ENCODE results near the gene GPD1L.
"Not testable (repeated sequence)": the region's sequence is repeated elsewhere in the genome, so short reads cannot be mapped to it uniquely, and the experiment has no call there.

Gene GPD1L

GRCh38 chr3:32106132-32106928, at the start of gene GPD1L:
TSS of gene GPD1L (plus strand) at chr3:32106620. CDS start at chr3:32106712, 92 bp downstream.
- peak within 1 kb of the TSS; percentile 55 to 74 for H3K4me3 ChIP-seq (replicated peaks in 1 of 2; ENCODE audit: low read depth in 2 of 2, low read length in 2 of 2)
- TF ChIP-seq CTCF (IDR thresholded peaks at IDR 0.05; ENCODE audit: low read depth, low read length) = no peak
- DNase-seq (ENCODE audit: low read depth in 2 of 2) = peak; percentile 91 to 96

DNA sequence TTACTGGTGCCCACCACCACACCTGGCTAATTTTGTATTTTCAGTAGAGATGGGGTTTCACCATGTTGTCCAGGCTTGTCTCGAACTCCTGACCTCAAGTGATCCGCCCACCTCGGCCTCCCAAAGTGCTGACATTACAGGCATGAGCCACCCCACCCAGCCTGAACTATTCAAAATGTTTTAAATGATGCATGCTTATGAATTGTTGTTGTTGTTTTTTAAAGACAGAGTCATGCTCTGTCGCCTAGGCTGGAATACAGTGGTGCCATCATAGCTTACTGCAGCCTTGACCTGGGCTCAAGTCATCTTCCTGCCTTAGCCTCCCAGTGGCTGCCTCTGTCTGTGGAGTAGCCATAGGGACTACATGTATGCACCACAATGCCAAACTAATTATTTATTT, 48.0 kb upstream of the GPD1L start:
- not testable (repeated sequence) for H3K4me3 ChIP-seq (replicated peaks in 1 of 2; ENCODE audit: low read depth in 2 of 2, low read length in 2 of 2); DNase-seq (ENCODE audit: low read depth in 2 of 2)

GRCh38 chr3:32062950-32063582, 43.4 kb upstream of the GPD1L start:
- TF ChIP-seq CTCF (IDR thresholded peaks at IDR 0.05; ENCODE audit: low read depth, low read length) = no peak
- H3K4me3 ChIP-seq (replicated peaks in 1 of 2; ENCODE audit: low read depth in 2 of 2, low read length in 2 of 2) = no peak overlapping the region
- DNase-seq (ENCODE audit: low read depth in 2 of 2) = peak; percentile 11 to 22

- no peak for DNase-seq (ENCODE audit: low read depth in 2 of 2)
- no peak overlapping the region for H3K4me3 ChIP-seq (replicated peaks in 1 of 2; ENCODE audit: low read depth in 2 of 2, low read length in 2 of 2)
- TF ChIP-seq CTCF (IDR thresholded peaks at IDR 0.05; ENCODE audit: low read depth, low read length) = no peak
Observed at GRCh38 chr3:32066686-32067085, 39.7 kb upstream of the GPD1L start.

DNA sequence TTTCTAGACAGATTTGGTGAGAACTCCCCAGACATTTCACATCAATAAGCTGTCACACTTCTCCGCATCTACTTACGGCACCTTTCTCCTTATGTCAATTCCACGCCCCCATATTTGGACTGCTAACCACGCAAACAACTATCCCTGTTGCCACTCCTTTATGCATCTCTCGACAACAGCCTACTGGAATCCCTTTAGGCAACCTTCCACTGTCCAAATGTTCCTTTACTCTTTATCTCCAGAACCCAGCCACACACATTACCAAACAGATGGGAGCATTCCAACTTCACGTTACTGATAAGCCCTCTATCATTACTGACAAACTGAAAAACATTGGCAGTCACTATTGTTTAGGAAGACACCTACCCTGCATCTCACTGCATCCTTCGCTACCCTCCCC, 32.2 kb upstream of the GPD1L start:
- not testable (repeated sequence) for H3K4me3 ChIP-seq (replicated peaks in 1 of 2; ENCODE audit: low read depth in 2 of 2, low read length in 2 of 2); DNase-seq (ENCODE audit: low read depth in 2 of 2)

DNA sequence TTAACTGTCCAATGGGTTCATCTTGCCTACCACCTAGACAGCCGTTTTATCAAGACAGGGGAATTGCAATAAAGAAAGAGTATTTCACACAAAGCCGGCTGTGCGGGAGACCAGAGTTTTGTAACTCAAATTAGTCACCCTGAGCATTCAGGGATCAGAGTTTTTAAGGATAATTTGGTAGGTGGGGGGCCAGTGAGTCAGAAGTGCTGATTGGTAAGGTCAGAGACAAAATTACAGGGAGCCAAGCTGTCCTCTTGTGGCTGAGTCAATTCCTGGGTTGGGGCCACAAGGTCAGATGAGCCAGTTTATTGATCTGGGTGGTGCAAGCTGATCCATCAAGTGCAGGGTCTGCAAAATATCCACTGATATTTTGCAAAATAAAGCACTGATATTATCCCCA, 29.9 kb upstream of the GPD1L start:
- peak; percentile 24 to 64 for DNase-seq (ENCODE audit: low read depth in 2 of 2)
- no peak for TF ChIP-seq CTCF (IDR thresholded peaks at IDR 0.05; ENCODE audit: low read depth, low read length)
- no peak overlapping the region for H3K4me3 ChIP-seq (replicated peaks in 1 of 2; ENCODE audit: low read depth in 2 of 2, low read length in 2 of 2)

- peak; percentile 5 to 16 for DNase-seq (ENCODE audit: low read depth in 2 of 2)
- no peak for TF ChIP-seq CTCF (IDR thresholded peaks at IDR 0.05; ENCODE audit: low read depth, low read length)
- no peak overlapping the region for H3K4me3 ChIP-seq (replicated peaks in 1 of 2; ENCODE audit: low read depth in 2 of 2, low read length in 2 of 2)
Observed at GRCh38 chr3:32077260-32078084, 28.9 kb upstream of the GPD1L start.

Data from cardiac fibroblast (primary cell).